Dermis blood vessel endothelial cell (primary cell): ENCODE data around the gene ZNF407. TPM values are rescaled to one million over a fixed set of nuclear protein-coding genes. Genes with fewer than 3 reads are reported as not detected.

Experiments used
- DNase-seq: peaks from one replicate; pipeline ENCODE4 v3.0.0; 2010
- total RNA-seq: library from RNA; depleted of rRNA; stranded (reverse); fragments of >200 nt; gene quantifications from 2 replicates; pipeline ENCODE4 v1.2.3, GENCODE V29; 2014

The ZNF407 gene
- total RNA-seq, 1 donor from 2014 or later: 22.8 TPM

DNA sequence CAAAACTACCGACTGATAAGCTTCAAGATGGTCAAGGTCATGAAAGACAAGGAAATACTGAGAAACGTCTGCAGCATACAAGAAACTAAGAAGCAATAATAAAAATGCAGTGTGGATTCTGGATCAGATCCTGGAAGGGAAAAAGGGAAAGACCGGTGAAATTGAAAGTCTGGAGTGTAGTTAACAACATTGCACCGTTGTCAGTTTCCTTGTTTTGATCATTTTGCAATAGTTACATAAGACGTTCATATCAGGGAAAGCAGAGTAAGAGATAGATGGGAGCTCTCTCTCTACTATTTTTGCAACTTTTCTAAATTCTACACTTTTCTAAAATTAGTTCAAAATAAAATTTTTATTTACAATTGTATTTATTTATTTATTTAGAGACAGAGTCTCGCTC, 15.0 kb upstream of the ZNF407 start:
- DNase-seq: no peak

DNA sequence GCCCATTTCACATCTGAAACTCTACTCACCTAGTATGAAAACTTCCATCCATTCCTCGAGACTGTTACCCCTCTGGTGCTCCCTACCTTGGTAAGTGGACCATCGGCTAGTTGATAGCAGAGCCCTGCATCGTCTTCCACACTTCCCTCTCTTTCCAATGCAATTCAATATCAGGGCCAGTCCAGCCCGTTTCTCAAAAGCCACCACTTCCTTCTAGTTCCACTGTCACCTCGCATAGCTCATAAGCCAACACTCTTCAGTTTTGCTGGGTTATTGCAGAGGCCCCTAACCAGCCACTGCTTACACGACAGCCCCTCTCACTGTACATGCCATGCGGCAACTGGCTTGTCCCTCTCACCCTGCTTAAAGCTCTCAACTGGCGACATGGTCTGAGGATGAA, 10.2 kb upstream of the ZNF407 start:
- DNase-seq: no peak

DNA sequence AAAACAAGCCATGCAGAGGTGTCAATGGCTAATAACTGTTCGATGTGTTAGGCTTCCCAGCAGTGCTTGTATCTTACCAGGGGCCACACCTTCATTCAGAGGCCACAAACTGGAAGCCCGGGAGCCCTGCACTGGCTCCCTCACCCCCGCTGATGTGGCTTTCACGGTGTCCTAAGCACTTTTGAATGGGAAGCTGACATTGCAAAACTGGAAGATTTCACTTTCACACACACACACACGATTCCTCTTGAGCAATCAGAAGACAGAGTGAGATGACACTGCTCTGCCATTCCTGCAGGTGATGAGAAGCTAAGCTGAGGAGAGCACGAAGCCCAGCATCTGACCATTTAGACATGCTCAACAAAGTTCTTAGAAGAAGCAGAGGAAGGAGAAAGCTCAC, 8.6 kb upstream of the ZNF407 start:
- no peak for DNase-seq

- no peak for DNase-seq
These were observed 7.9 kb upstream of the ZNF407 start for GRCh38 chr18:74589811-74590210.

GRCh38 chr18:74590671-74591070, 7.0 kb upstream of the ZNF407 start:
- no peak for DNase-seq

GRCh38 chr18:74595431-74595830, 2.2 kb upstream of the ZNF407 start:
- no peak for DNase-seq

- peak; percentile 79 for DNase-seq
These were observed 522 bp upstream of the ZNF407 start for GRCh38 chr18:74597034-74597661.

DNA sequence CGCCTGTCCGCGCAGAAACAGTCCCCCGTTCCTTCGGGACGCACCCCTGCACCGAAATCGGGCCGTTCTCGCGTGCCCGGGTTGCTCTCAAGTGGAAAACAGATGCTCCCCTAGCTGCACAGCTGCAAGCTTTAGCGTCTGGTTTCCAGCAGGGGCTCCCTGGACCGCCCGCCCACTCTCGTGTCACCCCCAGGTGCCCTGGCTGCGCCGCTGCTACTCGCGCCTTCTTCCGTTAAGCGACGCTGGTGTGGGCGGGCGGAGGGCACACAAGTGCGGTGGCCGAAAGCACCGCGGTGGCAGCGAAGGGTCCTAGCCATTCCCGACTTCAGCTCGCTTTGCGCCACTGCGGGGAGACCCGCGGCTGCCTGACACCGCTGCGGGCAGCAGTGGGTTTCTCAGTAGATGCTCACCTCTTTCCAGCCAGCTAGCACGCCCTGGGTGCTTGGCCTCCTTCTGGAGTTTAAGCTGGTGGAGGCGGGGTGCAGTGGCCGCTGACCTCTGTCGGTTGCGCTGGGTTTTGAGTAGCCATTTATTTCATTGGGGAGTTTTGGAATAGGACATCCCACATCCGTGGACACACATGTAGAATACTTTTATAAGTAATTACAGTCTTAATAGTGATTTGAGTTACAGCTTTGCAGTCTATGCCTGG, 806 bp downstream of the ZNF407 start:
- peak; percentile 66 for DNase-seq

DNA sequence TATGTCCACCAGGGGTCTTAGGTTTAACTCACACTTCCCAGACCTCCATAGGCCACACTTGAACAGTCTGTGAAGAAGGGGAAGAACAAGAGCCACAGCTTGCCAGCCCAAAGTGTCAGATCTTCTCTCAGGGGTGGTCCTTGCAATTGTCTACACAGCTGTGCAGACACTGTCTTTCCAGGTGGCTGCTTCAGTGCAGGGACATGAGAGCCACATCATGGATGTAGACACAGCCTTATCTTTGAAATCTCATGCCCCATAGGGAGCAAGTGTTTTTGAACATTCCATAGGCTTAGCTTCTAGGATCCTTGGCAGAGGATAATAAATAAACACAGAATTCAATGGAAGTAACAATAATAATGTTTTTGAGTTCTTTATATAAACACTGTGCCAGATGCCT, 6.7 kb downstream of the ZNF407 start:
- DNase-seq: no peak

GRCh38 chr18:74604774-74605173, 7.1 kb downstream of the ZNF407 start:
- DNase-seq: no peak

- DNase-seq: no peak
These were observed 11.0 kb downstream of the ZNF407 start for GRCh38 chr18:74608681-74609080.

DNA sequence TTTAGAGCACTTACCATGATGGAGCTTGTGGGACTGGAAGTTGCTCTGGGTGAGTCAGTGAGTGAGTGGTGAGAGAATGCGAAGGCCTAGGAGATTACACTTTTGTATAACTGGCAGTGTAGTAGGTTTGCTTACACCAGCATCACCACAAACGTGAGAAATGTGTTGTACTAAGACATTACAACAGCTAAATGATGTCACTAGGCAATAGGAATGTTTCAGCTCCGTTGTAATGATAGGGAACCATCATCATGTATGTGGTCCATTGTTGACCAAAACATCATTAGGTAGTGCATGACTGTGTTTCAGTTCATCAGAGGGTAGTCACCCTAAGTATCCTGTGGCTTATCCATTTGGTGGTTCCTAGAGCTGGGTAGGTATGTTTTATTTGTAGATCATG, 11.9 kb downstream of the ZNF407 start:
- no peak for DNase-seq

GRCh38 chr18:74610051-74610615, 12.5 kb downstream of the ZNF407 start:
- no peak for DNase-seq

DNA sequence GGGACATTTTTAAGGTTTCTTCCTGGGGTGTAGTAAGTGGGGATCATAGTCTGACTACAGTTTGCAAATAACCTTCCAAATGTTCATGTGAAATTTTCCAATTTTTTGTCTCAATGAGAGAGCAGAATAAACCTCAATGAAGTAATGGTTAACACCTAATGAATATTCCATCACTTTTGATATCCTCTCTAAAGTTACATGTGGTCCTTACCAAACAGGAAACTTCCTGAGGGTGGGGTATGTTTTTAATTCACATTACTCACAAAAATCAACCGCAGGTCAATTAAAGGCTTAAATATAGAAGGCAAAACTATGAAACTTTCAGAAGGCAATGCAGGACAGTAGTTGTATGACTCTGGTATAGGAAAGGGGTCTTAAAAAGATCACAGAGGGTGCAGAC, 13.2 kb downstream of the ZNF407 start:
- DNase-seq: no peak

DNA sequence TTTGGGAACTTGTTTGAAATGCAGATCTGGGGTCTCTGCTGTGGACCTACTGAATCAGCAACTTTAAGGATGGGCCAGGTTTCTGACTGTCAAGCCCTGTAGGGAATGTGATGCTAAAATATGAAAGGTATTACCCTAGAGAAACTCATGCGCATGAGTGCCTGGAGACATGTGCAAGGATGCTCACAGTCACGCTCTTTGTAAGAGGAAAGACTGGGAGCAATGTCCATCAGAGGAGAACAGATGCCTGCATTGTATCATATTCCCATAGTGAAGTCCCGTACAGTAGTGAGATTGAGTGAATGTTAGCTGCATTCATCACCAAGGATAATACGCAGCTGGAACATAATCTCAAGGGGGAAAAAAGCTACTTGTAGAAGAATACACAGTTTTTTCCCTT, 14.1 kb downstream of the ZNF407 start:
- DNase-seq: no peak

DNA sequence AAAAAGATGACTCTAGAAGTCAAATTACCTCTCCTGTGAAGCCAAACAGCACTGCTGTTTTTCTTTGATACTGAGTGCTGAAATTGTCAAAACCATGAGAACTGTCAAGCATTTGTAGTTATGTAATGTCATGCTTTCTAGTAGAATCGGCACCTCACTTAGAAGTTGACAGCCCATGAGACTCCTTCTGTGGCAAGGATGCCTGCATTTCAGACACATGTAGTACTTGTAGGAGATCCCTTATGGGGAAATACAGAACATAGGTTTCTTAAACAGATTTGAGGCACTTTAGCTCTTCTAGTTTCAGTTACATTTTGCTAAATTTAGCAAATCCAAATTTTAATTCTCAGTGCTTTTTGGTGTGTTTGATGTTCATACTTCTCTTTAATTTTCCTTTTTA, 15.7 kb downstream of the ZNF407 start:
- no peak for DNase-seq

DNA sequence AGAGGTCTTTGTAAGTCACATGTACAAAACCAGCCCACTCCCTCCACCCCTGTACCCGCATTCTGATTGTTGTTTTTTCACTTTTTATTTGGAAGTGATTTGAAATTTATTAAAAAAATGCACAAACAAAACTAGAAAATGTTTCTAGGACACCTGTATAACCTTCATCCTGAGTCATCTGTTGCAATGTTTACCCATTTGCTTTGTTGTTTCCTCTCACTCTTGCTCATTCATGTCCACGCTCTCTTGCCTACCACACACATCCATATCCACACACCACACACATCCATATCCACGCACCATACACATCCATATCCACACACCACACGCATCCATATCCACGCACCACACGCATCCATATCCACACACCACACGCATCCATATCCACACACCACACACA, 18.8 kb downstream of the ZNF407 start:
- DNase-seq: no peak

DNA sequence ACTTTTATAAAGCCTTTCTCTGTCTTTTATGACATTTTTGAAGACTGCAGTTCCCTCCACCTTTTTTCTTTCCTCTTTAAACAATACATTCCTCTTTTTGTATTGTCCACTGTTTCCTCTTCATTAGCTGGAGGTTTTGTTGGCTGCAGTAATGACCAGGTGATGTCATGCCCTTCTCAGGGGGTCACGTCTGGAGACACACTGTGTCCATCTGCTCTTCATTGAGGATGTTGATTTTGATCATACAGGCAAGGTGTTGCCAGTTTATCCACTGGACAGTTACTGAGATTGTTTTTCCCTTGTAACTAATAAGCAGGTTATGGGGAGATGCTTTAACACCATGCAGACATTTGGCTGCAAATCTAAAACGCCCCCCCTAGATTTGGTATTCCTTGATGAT, 19.8 kb downstream of the ZNF407 start:
- peak; percentile 33 for DNase-seq

- no peak for DNase-seq
These were observed 24.4 kb downstream of the ZNF407 start for GRCh38 chr18:74622072-74622471.

GRCh38 chr18:74623047-74623816, 25.6 kb downstream of the ZNF407 start:
- peak; percentile 45 for DNase-seq

DNA sequence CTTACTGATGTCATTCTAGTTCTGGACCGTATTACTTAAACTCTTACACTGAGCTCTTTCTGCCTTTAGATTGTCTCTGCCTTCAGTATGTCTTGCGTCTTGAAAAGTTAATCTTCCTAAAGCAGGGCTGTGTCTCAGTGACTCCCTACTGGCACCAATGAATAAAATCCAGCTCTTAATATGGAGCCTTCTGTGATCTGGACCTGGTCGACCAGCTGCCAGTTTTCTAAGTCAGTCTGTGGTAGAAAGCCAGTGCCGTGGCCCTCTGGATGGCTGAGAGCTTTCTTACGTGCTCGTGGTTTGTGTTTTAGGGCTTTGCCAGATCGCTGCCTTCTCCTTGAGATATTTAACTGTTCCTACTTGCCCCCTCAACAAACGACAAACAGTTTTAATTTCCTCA, 26.8 kb downstream of the ZNF407 start:
- DNase-seq: no peak

DNA sequence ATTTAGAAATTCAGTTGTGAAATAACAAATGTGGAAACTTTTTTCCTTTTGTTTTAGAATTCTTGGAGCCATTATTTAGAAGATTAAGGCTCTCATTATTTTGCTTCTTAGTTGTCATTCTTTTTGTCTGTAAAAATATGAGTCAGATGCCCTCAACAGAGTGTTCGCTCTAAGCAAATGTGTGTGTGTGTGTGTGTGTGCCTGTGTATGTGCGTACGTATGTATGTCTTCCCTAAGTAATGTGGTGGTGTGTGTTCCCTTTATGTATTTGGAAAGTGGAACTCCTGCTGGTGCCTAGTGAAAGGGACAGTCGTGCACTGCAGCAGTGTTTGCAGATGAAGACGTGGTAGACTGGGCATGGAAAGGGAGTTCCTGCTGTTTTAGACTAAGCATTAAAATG, 27.5 kb downstream of the ZNF407 start:
- DNase-seq: no peak

DNA sequence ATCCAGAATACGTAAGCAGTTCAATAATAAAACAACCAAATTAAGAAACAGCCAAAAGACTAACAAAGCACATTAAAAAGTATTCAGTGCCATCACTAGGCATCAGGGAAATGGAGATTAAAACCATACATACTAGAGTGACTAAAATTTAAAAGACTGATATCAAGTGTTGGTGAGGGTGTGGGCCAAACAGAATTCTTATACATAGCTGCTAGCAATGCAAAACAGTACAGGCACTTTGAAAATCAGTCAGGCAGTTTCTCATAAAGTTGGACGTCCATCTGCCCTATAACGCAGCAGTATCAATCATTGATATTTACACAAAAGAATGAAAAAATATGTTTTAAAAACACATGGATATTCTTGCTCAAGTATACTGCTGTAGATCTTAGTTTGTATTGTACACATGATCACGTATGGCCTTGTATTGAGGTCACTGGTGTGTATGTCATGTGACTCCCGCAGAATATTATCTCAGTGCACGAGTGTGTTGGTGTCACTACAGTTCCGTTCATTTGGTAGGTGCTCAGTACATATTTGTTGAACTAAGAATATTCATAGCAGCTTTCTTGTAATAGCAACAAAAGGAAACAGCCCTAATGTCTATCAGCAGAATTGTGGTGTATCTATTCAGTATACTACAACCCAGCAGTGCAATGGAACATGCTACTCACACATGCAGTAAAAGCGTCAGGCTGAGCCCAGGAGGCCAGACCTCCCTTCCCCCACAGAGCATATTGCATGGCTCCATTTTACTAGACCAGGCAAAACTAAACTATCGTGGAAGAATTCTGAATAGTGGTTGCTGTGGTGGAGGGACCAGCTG, 28.6 kb downstream of the ZNF407 start:
- DNase-seq: no peak
